ENCODE data around the gene ECHDC1.
"Not testable (repeated sequence)": the region's sequence is repeated elsewhere in the genome, so short reads cannot be mapped to it uniquely, and the experiment has no call there.

Gene ECHDC1

GRCh38 chr6:127332383-127332961, 10.9 kb downstream of the ECHDC1 start:
- DNase-seq (ENCODE audit: low read depth, low spot score) = no peak
- Histone ChIP-seq H3K27ac (no peak overlapping the region), H3K36me3 (ENCODE audit: insufficient read depth, low read length) (peaks cover 30% of the 10 kb centered on the region), H3K9me3 (ENCODE audit: low read depth, low read length) (no peaks in the 10 kb centered on the region), H3K9ac (ENCODE audit: insufficient read length) (no peak overlapping the region), H3K4me3 (no peak overlapping the region)
- no peak for TF ChIP-seq FOXP2 (optimal IDR thresholded peaks at IDR 0.05; ENCODE audit: control extremely low read depth, extremely low read length, insufficient read depth)
- TF ChIP-seq EZH2 (IDR thresholded peaks at IDR 0.05) = no peak
- TF ChIP-seq POLR2AphosphoS5 (IDR thresholded peaks at IDR 0.05; ENCODE audit: borderline replicate concordance, low read depth, low read length) = no peak

DNA sequence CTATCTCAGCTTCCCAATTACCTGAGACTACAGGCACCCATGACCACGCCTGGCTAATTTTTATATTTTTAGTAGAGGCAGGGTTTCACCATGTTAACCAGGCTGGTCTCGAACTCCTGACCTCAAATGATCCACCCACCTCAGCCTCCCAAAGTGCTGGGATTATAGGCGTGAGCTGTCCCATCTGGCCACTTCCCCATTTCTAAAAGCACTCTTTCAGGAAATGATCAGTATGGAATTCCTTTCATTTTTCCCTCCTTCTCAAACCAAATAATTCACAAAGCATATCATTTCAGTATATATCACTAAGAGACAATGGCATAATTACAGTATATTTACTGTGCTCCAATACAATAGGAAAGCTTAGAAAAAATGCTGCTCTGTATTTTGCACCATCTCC, 12.2 kb downstream of the ECHDC1 start:
- H3K9ac ChIP-seq (ENCODE audit: insufficient read length); H3K27ac ChIP-seq; H3K9me3 ChIP-seq (ENCODE audit: low read depth, low read length); H3K4me3 ChIP-seq; DNase-seq (ENCODE audit: low read depth, low spot score): not testable (repeated sequence)
- H3K36me3 ChIP-seq (ENCODE audit: insufficient read depth, low read length) = peaks cover 40% of the 10 kb centered on the region

GRCh38 chr6:127328043-127328609, 15.3 kb downstream of the ECHDC1 start:
- Histone ChIP-seq H3K4me3 (no peak overlapping the region), H3K9ac (ENCODE audit: insufficient read length) (no peak overlapping the region), H3K27ac (no peak overlapping the region), H3K36me3 (ENCODE audit: insufficient read depth, low read length) (peaks cover 48% of the 10 kb centered on the region), H3K9me3 (ENCODE audit: low read depth, low read length) (no peaks in the 10 kb centered on the region)
- DNase-seq (ENCODE audit: low read depth, low spot score) = no peak
- TF ChIP-seq FOXP2 (optimal IDR thresholded peaks at IDR 0.05; ENCODE audit: control extremely low read depth, extremely low read length, insufficient read depth) = no peak
- no peak for TF ChIP-seq EZH2 (IDR thresholded peaks at IDR 0.05)
- TF ChIP-seq POLR2AphosphoS5 (IDR thresholded peaks at IDR 0.05; ENCODE audit: borderline replicate concordance, low read depth, low read length) = no peak

- TF ChIP-seq EZH2 (IDR thresholded peaks at IDR 0.05) (no peak), FOXP2 (optimal IDR thresholded peaks at IDR 0.05; ENCODE audit: control extremely low read depth, extremely low read length, insufficient read depth) (no peak), POLR2AphosphoS5 (IDR thresholded peaks at IDR 0.05; ENCODE audit: borderline replicate concordance, low read depth, low read length) (no peak)
- Histone ChIP-seq H3K36me3 (ENCODE audit: insufficient read depth, low read length) (peaks cover 34% of the 10 kb centered on the region), H3K9me3 (ENCODE audit: low read depth, low read length) (no peaks in the 10 kb centered on the region), H3K4me3 (no peak overlapping the region), H3K9ac (ENCODE audit: insufficient read length) (no peak overlapping the region), H3K27ac (no peak overlapping the region)
- no peak for DNase-seq (ENCODE audit: low read depth, low spot score)
Observed at GRCh38 chr6:127319686-127320085, 23.7 kb downstream of the ECHDC1 start.

- DNase-seq (ENCODE audit: low read depth, low spot score) = no peak
- Histone ChIP-seq H3K27ac (no peak overlapping the region), H3K9ac (ENCODE audit: insufficient read length) (no peak overlapping the region), H3K9me3 (ENCODE audit: low read depth, low read length) (no peaks in the 10 kb centered on the region), H3K4me3 (no peak overlapping the region), H3K36me3 (ENCODE audit: insufficient read depth, low read length) (peaks cover 46% of the 10 kb centered on the region)
- TF ChIP-seq POLR2AphosphoS5 (IDR thresholded peaks at IDR 0.05; ENCODE audit: borderline replicate concordance, low read depth, low read length) = no peak
- TF ChIP-seq EZH2 (IDR thresholded peaks at IDR 0.05) = no peak
- no peak for TF ChIP-seq FOXP2 (optimal IDR thresholded peaks at IDR 0.05; ENCODE audit: control extremely low read depth, extremely low read length, insufficient read depth)
Observed at GRCh38 chr6:127317388-127318128, 25.9 kb downstream of the ECHDC1 start.

- no peak for DNase-seq (ENCODE audit: low read depth, low spot score)
- TF ChIP-seq POLR2AphosphoS5 (IDR thresholded peaks at IDR 0.05; ENCODE audit: borderline replicate concordance, low read depth, low read length) (no peak), EZH2 (IDR thresholded peaks at IDR 0.05) (no peak), FOXP2 (optimal IDR thresholded peaks at IDR 0.05; ENCODE audit: control extremely low read depth, extremely low read length, insufficient read depth) (no peak)
- no peak overlapping the region for H3K9ac ChIP-seq (ENCODE audit: insufficient read length)
- H3K36me3 ChIP-seq (ENCODE audit: insufficient read depth, low read length) = peaks cover 34% of the 10 kb centered on the region
- H3K4me3 ChIP-seq = no peak overlapping the region
- H3K27ac ChIP-seq = no peak overlapping the region
- H3K9me3 ChIP-seq (ENCODE audit: low read depth, low read length) = no peaks in the 10 kb centered on the region
Observed at GRCh38 chr6:127305741-127306140, 37.7 kb downstream of the ECHDC1 start.

DNA sequence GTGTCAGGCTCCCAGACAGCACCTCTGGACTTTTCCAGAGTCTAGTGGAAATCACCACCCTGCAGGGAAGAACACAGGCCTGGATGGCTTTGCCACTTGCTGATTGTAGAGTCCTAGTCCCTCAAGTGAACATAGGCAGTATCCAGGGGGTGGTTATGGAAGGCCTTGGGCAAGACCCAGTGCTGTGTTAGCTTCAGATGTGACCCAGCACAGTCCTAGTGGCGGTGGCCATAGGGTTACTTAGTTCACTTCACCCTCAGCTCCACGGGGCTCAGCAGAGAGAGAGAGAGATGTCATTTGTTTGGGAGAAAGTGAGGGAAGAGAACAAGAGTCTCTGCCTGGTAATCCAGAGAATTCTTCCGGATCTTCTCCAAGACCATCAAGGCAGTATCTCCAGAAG, 39.5 kb downstream of the ECHDC1 start:
- Histone ChIP-seq H3K9ac (ENCODE audit: insufficient read length) (no peak overlapping the region), H3K4me3 (no peak overlapping the region), H3K9me3 (ENCODE audit: low read depth, low read length) (no peaks in the 10 kb centered on the region), H3K36me3 (ENCODE audit: insufficient read depth, low read length) (peaks cover 20% of the 10 kb centered on the region), H3K27ac (no peak overlapping the region)
- no peak for TF ChIP-seq FOXP2 (optimal IDR thresholded peaks at IDR 0.05; ENCODE audit: control extremely low read depth, extremely low read length, insufficient read depth)
- no peak for TF ChIP-seq EZH2 (IDR thresholded peaks at IDR 0.05)
- no peak for TF ChIP-seq POLR2AphosphoS5 (IDR thresholded peaks at IDR 0.05; ENCODE audit: borderline replicate concordance, low read depth, low read length)
- DNase-seq (ENCODE audit: low read depth, low spot score) = no peak

- TF ChIP-seq POLR2AphosphoS5 (IDR thresholded peaks at IDR 0.05; ENCODE audit: borderline replicate concordance, low read depth, low read length) = no peak
- no peak for TF ChIP-seq EZH2 (IDR thresholded peaks at IDR 0.05)
- no peak for TF ChIP-seq FOXP2 (optimal IDR thresholded peaks at IDR 0.05; ENCODE audit: control extremely low read depth, extremely low read length, insufficient read depth)
- DNase-seq (ENCODE audit: low read depth, low spot score) = peak; percentile 39
- Histone ChIP-seq H3K4me3 (no peak overlapping the region), H3K9me3 (ENCODE audit: low read depth, low read length) (no peaks in the 10 kb centered on the region), H3K36me3 (ENCODE audit: insufficient read depth, low read length) (peaks cover 18% of the 10 kb centered on the region), H3K27ac (no peak overlapping the region), H3K9ac (ENCODE audit: insufficient read length) (no peak overlapping the region)
Observed at GRCh38 chr6:127302728-127303660, 40.4 kb downstream of the ECHDC1 start.

Measured in SK-N-MC (cell line).